Measurements from ENCODE around the gene ABCC8.

GRCh38 chr11:17366495-17366894 is 110.2 kb downstream of the ABCC8 start:
- TF ChIP-seq CTCF (conservative IDR thresholded peaks at IDR 0.05 in 1 of 2, IDR thresholded peaks at IDR 0.05 in 1 of 2; ENCODE audit: extremely low read depth in 1 of 2, insufficient read depth in 1 of 2, low read depth in 1 of 2, low read length in 2 of 2) (no peak), EZH2 (IDR thresholded peaks at IDR 0.05; ENCODE audit: borderline replicate concordance, low read length) (no peak)

All from mammary epithelial cell (primary cell).